ENCODE data around the gene UROS.

DNA sequence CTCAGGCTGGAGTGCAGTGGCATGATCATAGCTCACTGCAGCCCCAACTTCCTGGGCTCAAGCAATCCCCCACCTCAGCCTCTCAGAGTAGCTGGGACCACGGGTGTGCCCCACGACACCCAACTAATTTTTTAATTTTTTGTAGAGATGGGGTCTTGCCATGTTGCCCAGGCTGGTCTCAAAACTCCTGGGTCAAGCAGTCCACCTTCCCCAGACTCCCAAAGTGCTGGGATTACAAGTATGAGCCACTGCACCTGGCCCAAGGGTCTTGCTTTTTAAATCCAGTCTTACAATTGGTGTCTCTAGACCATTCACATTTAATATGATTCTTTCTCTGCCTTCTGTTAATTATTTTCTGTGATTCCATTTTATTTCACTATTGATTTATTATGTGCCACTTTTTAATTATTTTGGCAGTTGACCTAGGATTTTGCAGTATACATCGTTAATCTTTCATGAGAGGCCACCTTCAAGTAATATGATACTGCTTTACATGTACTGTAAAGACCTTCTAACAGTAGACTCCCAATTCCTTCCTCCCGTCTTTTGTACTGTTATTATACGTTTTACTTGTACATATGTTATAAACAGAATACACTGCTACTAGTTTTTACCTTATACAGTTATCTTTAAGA is 66.1 kb downstream of the UROS start:
- TF ChIP-seq SUZ12 (IDR thresholded peaks at IDR 0.05; ENCODE audit: extremely low read depth, insufficient read depth, insufficient read length) = no peak
- no peak for TF ChIP-seq YY1 (IDR thresholded peaks at IDR 0.05; ENCODE audit: insufficient read depth, insufficient read length)
- TF ChIP-seq ZNF274 (IDR thresholded peaks at IDR 0.05; ENCODE audit: low read depth, low read length) = no peak

Measured in NT2/D1 (cell line).